ENCODE data around the gene CST6. TPM values are rescaled to one million over a fixed set of nuclear protein-coding genes. Genes with fewer than 3 reads are reported as not detected.

Gene CST6
- total and polyA plus RNA-seq, 2 of the 13 experiments (the other 11 are each of a cell fraction or from before 2014, with no cell fraction given): not detected

GRCh38 chr11:66001942-66002647 is 9.7 kb upstream of the CST6 start, which contains the start of the genes BANF1 and EIF1AD (continued):
- TF ChIP-seq ZNF672 (CRISPR knock-in tag; IDR thresholded peaks at IDR 0.05) (no peak), MAZ (IDR thresholded peaks at IDR 0.05; ENCODE audit: borderline replicate concordance, low read depth, low read length) (peak; percentile 88; the same call in 1 of the 2 replicates), MAZ (CRISPR knock-in tag; IDR thresholded peaks at IDR 0.05; ENCODE audit: low read depth) (0 out of 2 replicates have a peak, but pooled peaks have one; percentile 18), NPAS2 (CRISPR knock-in tag; IDR thresholded peaks at IDR 0.05; ENCODE audit: borderline replicate concordance) (no peak), ZNF18 (CRISPR knock-in tag; IDR thresholded peaks at IDR 0.05; ENCODE audit: insufficient replicate concordance) (peak; percentile 68), ZNF331 (CRISPR knock-in tag; IDR thresholded peaks at IDR 0.05) (peak; percentile 95), ZNF639 (CRISPR knock-in tag; conservative IDR thresholded peaks at IDR 0.05) (peak; percentile 97), MAFG (CRISPR knock-in tag; IDR thresholded peaks at IDR 0.05) (no peak), SNAPC5 (CRISPR knock-in tag; IDR thresholded peaks at IDR 0.05; ENCODE audit: borderline replicate concordance) (no peak; the same call in 1 of the 2 replicates), ZNF557 (CRISPR knock-in tag; IDR thresholded peaks at IDR 0.05) (no peak), KDM2A (CRISPR knock-in tag; IDR thresholded peaks at IDR 0.05; ENCODE audit: borderline replicate concordance, low read depth) (peak; percentile 91), PRPF4 (IDR thresholded peaks at IDR 0.05; ENCODE audit: low read depth, low read length, poor library complexity, severe bottlenecking) (no peak), RFX3 (CRISPR knock-in tag; IDR thresholded peaks at IDR 0.05) (no peak), SMAD3 (CRISPR knock-in tag; IDR thresholded peaks at IDR 0.05) (peak; percentile 95), ZNF552 (CRISPR knock-in tag; IDR thresholded peaks at IDR 0.05; ENCODE audit: borderline replicate concordance) (peak; percentile 71; the same call in 1 of the 2 replicates), DRAP1 (CRISPR knock-in tag; IDR thresholded peaks at IDR 0.05) (no peak; the same call in 1 of the 2 replicates), POGZ (CRISPR knock-in tag; IDR thresholded peaks at IDR 0.05) (peak; percentile 81), TGIF2 (CRISPR knock-in tag; IDR thresholded peaks at IDR 0.05) (peak; percentile 98), TBP (CRISPR knock-in tag; IDR thresholded peaks at IDR 0.05) (no peak), ZNF543 (CRISPR knock-in tag; IDR thresholded peaks at IDR 0.05) (peak; percentile 94), CENPBD1 (CRISPR knock-in tag; IDR thresholded peaks at IDR 0.05; ENCODE audit: borderline replicate concordance, low read depth) (no peak), ZNF615 (CRISPR knock-in tag; IDR thresholded peaks at IDR 0.05; ENCODE audit: borderline replicate concordance) (peak; percentile 81; the same call in 1 of the 2 replicates), NFYB (CRISPR knock-in tag; IDR thresholded peaks at IDR 0.05) (peak; percentile 45; the same call in 1 of the 2 replicates)

Data from HepG2 (cell line).